ENCODE results near the gene STARD8.
"Not testable (repeated sequence)": the region's sequence is repeated elsewhere in the genome, so short reads cannot be mapped to it uniquely, and the experiment has no call there.

The STARD8 gene

DNA sequence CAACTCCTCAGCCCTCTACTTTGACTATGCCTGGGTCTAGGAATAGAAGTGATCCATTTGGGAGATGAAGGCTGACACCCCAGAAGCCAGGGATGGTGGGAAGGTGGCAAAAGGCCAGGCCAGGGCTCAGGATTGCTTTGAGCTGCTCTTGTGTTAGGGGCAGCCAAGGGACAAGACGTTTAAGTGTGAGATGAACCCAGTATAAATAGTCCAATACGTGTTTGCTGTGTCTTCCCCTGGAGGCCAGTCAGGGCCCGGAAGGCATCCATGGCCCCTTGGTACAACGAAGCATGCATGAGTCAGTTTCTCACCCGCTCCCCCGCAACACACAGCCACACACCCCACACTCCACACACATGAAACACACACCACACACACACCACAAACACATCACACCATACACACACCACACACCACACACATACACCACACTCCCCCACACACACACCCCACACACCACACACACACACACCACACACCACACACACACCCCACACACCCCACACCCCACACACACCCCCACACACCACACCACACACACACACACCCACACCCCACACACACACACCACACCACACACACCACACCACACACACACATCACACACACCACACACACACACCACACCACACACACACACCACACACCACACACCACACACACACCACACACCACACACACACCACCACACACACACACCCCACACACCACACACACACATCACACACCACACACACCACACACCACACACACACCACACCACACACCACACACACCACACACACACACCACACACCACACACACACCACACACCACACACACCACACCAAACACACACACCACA is 5.1 kb downstream of the STARD8 start:
- no peak overlapping the region for H3K27ac ChIP-seq (replicated peaks)
- DNase-seq (ENCODE audit: low read depth in 1 of 2, low spot score in 1 of 2), result no peak
- no peak for TF ChIP-seq GABPA (IDR thresholded peaks at IDR 0.05; ENCODE audit: low read depth)
- TF ChIP-seq, protein P1, sequence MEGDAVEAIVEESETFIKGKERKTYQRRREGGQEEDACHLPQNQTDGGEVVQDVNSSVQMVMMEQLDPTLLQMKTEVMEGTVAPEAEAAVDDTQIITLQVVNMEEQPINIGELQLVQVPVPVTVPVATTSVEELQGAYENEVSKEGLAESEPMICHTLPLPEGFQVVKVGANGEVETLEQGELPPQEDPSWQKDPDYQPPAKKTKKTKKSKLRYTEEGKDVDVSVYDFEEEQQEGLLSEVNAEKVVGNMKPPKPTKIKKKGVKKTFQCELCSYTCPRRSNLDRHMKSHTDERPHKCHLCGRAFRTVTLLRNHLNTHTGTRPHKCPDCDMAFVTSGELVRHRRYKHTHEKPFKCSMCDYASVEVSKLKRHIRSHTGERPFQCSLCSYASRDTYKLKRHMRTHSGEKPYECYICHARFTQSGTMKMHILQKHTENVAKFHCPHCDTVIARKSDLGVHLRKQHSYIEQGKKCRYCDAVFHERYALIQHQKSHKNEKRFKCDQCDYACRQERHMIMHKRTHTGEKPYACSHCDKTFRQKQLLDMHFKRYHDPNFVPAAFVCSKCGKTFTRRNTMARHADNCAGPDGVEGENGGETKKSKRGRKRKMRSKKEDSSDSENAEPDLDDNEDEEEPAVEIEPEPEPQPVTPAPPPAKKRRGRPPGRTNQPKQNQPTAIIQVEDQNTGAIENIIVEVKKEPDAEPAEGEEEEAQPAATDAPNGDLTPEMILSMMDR (IDR thresholded peaks at IDR 0.05; ENCODE audit: insufficient read depth, low read length), result no peak
- no peak for TF ChIP-seq SPI1 (IDR thresholded peaks at IDR 0.05; ENCODE audit: borderline replicate concordance, low read depth)
- TF ChIP-seq, protein P2, sequence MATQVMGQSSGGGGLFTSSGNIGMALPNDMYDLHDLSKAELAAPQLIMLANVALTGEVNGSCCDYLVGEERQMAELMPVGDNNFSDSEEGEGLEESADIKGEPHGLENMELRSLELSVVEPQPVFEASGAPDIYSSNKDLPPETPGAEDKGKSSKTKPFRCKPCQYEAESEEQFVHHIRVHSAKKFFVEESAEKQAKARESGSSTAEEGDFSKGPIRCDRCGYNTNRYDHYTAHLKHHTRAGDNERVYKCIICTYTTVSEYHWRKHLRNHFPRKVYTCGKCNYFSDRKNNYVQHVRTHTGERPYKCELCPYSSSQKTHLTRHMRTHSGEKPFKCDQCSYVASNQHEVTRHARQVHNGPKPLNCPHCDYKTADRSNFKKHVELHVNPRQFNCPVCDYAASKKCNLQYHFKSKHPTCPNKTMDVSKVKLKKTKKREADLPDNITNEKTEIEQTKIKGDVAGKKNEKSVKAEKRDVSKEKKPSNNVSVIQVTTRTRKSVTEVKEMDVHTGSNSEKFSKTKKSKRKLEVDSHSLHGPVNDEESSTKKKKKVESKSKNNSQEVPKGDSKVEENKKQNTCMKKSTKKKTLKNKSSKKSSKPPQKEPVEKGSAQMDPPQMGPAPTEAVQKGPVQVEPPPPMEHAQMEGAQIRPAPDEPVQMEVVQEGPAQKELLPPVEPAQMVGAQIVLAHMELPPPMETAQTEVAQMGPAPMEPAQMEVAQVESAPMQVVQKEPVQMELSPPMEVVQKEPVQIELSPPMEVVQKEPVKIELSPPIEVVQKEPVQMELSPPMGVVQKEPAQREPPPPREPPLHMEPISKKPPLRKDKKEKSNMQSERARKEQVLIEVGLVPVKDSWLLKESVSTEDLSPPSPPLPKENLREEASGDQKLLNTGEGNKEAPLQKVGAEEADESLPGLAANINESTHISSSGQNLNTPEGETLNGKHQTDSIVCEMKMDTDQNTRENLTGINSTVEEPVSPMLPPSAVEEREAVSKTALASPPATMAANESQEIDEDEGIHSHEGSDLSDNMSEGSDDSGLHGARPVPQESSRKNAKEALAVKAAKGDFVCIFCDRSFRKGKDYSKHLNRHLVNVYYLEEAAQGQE (IDR thresholded peaks at IDR 0.05; ENCODE audit: insufficient replicate concordance, low read depth), result no peak
- TF ChIP-seq POLR2AphosphoS5 (IDR thresholded peaks at IDR 0.05; ENCODE audit: low read depth), result no peak
- peaks cover 2% of the 10 kb centered on the region for H3K27me3 ChIP-seq (ENCODE audit: insufficient read depth, poor library complexity, severe bottlenecking)
- H3K4me3 ChIP-seq (replicated peaks; ENCODE audit: insufficient read depth, low read length), result no peak overlapping the region

DNA sequence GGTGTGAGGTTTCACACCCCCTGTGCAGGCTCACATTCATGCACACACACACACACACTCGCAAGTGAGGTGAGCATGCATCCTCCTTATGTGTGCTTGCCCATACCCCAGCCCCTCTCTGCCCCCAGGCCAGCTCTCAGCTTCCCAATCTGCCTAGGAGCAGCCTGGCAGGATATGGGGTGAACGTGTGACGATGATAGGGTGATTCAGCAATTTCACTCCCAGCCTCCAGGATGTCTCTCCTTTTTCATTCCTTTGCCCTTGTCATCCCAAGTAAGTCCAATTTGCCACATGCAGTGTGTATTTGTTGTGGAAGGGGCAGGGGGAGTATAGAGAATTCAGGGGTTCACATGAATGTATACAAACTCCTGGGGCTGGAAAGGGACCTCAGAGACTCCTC is 7.2 kb downstream of the STARD8 start:
- Histone ChIP-seq H3K27me3 (ENCODE audit: insufficient read depth, poor library complexity, severe bottlenecking) (no peaks in the 10 kb centered on the region), H3K27ac (replicated peaks) (no peak overlapping the region), H3K4me3 (replicated peaks; ENCODE audit: insufficient read depth, low read length) (no peak overlapping the region)
- TF ChIP-seq GABPA (IDR thresholded peaks at IDR 0.05; ENCODE audit: low read depth) (no peak), POLR2AphosphoS5 (IDR thresholded peaks at IDR 0.05; ENCODE audit: low read depth) (no peak), SPI1 (IDR thresholded peaks at IDR 0.05; ENCODE audit: borderline replicate concordance, low read depth) (no peak)
- TF ChIP-seq, protein P1 (IDR thresholded peaks at IDR 0.05; ENCODE audit: insufficient read depth, low read length), result no peak
- TF ChIP-seq, protein P2 (IDR thresholded peaks at IDR 0.05; ENCODE audit: insufficient replicate concordance, low read depth), result no peak
- no peak for DNase-seq (ENCODE audit: low read depth in 1 of 2, low spot score in 1 of 2)

DNA sequence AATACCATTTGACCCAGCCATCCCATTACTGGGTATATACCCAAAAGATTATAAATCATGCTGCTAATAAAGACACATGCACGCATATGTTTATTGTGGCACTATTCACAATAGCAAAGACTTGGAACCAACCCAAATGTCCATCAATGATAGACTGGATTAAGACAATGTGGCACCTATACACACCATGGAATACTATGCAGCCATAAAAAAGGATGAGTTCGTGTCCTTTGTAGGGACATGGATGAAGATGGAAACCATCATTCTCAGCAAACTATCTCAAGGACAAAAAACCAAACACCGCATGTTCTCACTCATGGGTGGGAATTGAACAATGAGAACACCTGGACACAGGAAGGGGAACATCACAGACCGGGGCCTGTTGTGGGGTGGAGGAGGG is 9.0 kb downstream of the STARD8 start:
- H3K27ac ChIP-seq (replicated peaks); H3K27me3 ChIP-seq (ENCODE audit: insufficient read depth, poor library complexity, severe bottlenecking); H3K4me3 ChIP-seq (replicated peaks; ENCODE audit: insufficient read depth, low read length); DNase-seq (ENCODE audit: low read depth in 1 of 2, low spot score in 1 of 2): not testable (repeated sequence)

DNA sequence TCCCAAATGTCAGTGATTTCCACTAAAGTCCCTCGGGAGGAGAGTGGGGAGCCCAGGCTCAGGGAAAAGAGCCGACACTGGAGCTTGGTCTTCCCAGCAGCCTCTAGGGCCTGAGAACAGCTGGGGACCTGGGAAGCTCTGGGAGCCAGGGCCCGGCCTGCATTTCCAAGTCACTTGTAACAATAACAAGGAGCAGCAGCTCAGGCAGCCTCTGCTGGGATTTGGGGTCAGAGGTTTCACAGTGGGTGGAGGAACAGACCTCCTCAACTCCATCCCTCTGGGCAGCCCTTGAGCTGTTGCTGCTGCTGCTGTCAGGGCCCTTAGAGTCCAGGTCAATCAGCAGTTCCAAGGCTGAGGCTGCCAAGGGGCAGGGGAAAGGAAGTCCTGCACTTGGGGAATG is 11.1 kb downstream of the STARD8 start:
- no peak for TF ChIP-seq GABPA (IDR thresholded peaks at IDR 0.05; ENCODE audit: low read depth)
- TF ChIP-seq, protein P1 (IDR thresholded peaks at IDR 0.05; ENCODE audit: insufficient read depth, low read length), result no peak
- TF ChIP-seq SPI1 (IDR thresholded peaks at IDR 0.05; ENCODE audit: borderline replicate concordance, low read depth), result no peak
- no peak for TF ChIP-seq POLR2AphosphoS5 (IDR thresholded peaks at IDR 0.05; ENCODE audit: low read depth)
- TF ChIP-seq, protein P2 (IDR thresholded peaks at IDR 0.05; ENCODE audit: insufficient replicate concordance, low read depth), result no peak
- Histone ChIP-seq H3K27ac (replicated peaks) (no peak overlapping the region), H3K4me3 (replicated peaks; ENCODE audit: insufficient read depth, low read length) (no peak overlapping the region), H3K27me3 (ENCODE audit: insufficient read depth, poor library complexity, severe bottlenecking) (no peaks in the 10 kb centered on the region)
- DNase-seq (ENCODE audit: low read depth in 1 of 2, low spot score in 1 of 2), result no peak

Data from HL-60 (cell line).